ENCODE results near the gene ACADL.

- no peak for TF ChIP-seq POLR2A (IDR thresholded peaks at IDR 0.05; ENCODE audit: low read depth)
- no peak for TF ChIP-seq CTCF (IDR thresholded peaks at IDR 0.05)
Measured at GRCh38 chr2:210263841-210264240, 38.6 kb upstream of the ACADL start.

Measured in esophagus muscularis mucosa (tissue), 3 donors.